ENCODE results near the gene ARGFX.
"Not testable (repeated sequence)": the region's sequence is repeated elsewhere in the genome, so short reads cannot be mapped to it uniquely, and the experiment has no call there.

The ARGFX gene

GRCh38 chr3:121566773-121567172 lies 976 bp upstream of the ARGFX start:
- no peak overlapping the region for H3K4me3 ChIP-seq (ENCODE audit: low read depth, low read length)
- DNase-seq (ENCODE audit: low read depth), result no peak
- TF ChIP-seq, protein P1, sequence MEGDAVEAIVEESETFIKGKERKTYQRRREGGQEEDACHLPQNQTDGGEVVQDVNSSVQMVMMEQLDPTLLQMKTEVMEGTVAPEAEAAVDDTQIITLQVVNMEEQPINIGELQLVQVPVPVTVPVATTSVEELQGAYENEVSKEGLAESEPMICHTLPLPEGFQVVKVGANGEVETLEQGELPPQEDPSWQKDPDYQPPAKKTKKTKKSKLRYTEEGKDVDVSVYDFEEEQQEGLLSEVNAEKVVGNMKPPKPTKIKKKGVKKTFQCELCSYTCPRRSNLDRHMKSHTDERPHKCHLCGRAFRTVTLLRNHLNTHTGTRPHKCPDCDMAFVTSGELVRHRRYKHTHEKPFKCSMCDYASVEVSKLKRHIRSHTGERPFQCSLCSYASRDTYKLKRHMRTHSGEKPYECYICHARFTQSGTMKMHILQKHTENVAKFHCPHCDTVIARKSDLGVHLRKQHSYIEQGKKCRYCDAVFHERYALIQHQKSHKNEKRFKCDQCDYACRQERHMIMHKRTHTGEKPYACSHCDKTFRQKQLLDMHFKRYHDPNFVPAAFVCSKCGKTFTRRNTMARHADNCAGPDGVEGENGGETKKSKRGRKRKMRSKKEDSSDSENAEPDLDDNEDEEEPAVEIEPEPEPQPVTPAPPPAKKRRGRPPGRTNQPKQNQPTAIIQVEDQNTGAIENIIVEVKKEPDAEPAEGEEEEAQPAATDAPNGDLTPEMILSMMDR (IDR thresholded peaks at IDR 0.05; ENCODE audit: control insufficient read depth, extremely low read depth, insufficient read depth), result no peak

DNA sequence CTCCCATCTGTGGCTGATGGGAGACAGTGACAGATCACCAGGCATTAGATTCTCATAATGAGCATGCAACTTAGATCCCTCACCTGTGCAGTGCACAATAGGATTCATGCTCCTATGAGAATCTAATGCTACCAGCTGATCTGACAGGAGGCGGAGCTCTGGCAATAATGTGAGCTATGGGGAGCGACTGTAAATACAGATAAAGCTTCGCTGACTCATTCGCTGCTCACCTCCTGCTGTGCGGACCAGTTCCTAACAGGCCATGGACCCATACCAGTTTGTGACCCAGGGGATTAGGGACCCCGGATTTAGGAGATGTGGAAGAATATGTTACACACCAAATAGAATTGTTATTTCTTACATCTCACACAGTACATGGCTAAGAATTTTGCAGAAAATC lies 6.7 kb downstream of the ARGFX start:
- TF ChIP-seq, protein P1 (IDR thresholded peaks at IDR 0.05; ENCODE audit: control insufficient read depth, extremely low read depth, insufficient read depth), result no peak
- DNase-seq (ENCODE audit: low read depth), result peak; percentile 66
- H3K4me3 ChIP-seq (ENCODE audit: low read depth, low read length), result no peak overlapping the region

DNA sequence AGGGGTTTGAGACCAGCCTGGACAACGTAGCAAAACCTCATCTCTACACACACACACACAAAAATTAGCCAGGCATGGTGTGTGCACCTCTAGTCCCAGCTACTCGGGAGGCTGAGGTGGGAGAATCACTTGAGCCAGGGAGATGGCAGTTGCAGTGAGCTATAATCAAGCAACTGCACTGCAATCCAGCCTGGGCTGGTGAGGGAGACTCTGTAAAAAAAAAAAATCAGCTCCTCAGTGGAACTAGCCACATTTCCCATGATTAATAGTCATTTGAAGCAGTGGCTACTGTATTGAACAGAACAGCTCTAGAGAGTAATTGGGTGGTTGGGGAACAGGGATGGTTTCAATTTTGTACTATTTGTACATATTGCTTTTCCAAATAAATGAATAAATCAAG lies 13.9 kb downstream of the ARGFX start:
- TF ChIP-seq, protein P1 (IDR thresholded peaks at IDR 0.05; ENCODE audit: control insufficient read depth, extremely low read depth, insufficient read depth), result no peak
- no peak for DNase-seq (ENCODE audit: low read depth)
- no peak overlapping the region for H3K4me3 ChIP-seq (ENCODE audit: low read depth, low read length)

GRCh38 chr3:121584418-121584817 lies 16.7 kb downstream of the ARGFX start:
- no peak overlapping the region for H3K4me3 ChIP-seq (ENCODE audit: low read depth, low read length)
- no peak for DNase-seq (ENCODE audit: low read depth)
- TF ChIP-seq, protein P1 (IDR thresholded peaks at IDR 0.05; ENCODE audit: control insufficient read depth, extremely low read depth, insufficient read depth), result no peak

DNA sequence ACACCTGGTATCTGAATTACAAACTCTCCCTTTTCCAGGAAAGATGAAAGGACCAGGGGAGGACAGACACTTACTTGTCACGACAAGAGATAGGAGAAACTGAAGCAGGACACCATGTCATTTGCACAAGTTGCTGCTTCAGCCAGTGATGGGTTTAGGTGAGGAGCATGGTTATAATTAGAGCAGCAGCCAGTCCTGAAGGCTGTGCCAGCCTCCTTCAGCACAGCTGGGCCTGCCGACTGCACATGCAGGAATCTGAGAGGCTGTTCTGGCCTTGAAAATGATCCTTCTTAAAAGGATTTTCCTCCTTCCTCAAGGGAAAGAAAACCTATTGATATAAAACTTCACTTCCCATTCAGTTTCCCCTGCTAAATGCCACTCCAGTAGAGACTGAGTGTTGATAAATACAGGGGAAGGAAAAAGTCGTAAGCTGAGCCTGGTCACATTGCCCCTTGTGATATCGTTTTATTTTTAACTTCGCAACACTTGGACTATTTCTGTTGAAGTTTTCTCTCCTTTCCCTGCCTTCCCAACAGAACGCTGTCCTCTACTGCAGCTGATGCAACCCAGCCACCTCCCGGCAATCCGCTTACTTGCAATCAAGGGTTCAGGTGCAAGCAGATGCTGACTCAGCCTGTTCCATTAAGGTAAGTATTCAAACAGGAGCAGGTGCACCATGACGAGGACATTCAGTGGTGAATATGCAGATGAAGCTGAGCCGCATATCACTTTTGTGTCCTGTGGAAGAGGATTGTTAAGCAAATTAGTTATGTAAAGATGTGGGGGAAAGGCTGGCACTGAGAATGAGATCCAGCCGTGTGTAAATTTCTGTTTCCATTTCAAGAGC lies 25.3 kb downstream of the ARGFX start, which contains the start of gene FBXO40:
Gene FBXO40 (plus strand): TSS at position 524 of the 847 bp plus-strand sequence. CDS start 27,197 bp downstream, outside the sequence.
- DNase-seq (ENCODE audit: low read depth), result no peak
- TF ChIP-seq, protein P1 (IDR thresholded peaks at IDR 0.05; ENCODE audit: control insufficient read depth, extremely low read depth, insufficient read depth), result no peak
- H3K4me3 ChIP-seq (ENCODE audit: low read depth, low read length), result no peak within 1 kb of the TSS

GRCh38 chr3:121593806-121594205 lies 26.1 kb downstream of the ARGFX start:
- DNase-seq (ENCODE audit: low read depth); H3K4me3 ChIP-seq (ENCODE audit: low read depth, low read length): not testable (repeated sequence)

DNA sequence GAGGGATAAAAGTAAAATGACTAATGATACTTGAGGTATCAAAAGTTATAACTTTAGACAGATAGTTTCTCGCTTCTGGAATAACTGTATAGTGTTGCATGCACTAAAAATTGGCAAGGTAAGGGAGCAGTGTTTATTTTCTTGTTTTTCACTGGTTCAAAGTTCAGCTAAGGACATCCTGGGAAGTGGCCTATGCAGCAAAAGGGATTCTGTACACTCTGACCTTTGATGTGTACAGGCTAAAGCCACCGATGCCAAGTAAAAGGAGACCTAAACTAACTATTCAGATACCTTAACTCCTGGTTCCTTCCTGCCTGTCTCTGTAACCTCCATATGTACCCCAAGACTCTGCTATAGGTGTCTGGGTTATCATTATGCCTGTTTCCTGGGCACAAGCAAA lies 27.1 kb downstream of the ARGFX start:
- TF ChIP-seq, protein P1 (IDR thresholded peaks at IDR 0.05; ENCODE audit: control insufficient read depth, extremely low read depth, insufficient read depth), result no peak
- no peak overlapping the region for H3K4me3 ChIP-seq (ENCODE audit: low read depth, low read length)
- DNase-seq (ENCODE audit: low read depth), result no peak

Data from LNCaP clone FGC (cell line).